Measurements from ENCODE around the gene AFF1. TPM values are rescaled to one million over a fixed set of nuclear protein-coding genes. Genes with fewer than 3 reads are reported as not detected.

The AFF1 gene
- total RNA-seq, 4 donors from 2014 or later, result 89.4 to 138 (median 103) TPM

DNA sequence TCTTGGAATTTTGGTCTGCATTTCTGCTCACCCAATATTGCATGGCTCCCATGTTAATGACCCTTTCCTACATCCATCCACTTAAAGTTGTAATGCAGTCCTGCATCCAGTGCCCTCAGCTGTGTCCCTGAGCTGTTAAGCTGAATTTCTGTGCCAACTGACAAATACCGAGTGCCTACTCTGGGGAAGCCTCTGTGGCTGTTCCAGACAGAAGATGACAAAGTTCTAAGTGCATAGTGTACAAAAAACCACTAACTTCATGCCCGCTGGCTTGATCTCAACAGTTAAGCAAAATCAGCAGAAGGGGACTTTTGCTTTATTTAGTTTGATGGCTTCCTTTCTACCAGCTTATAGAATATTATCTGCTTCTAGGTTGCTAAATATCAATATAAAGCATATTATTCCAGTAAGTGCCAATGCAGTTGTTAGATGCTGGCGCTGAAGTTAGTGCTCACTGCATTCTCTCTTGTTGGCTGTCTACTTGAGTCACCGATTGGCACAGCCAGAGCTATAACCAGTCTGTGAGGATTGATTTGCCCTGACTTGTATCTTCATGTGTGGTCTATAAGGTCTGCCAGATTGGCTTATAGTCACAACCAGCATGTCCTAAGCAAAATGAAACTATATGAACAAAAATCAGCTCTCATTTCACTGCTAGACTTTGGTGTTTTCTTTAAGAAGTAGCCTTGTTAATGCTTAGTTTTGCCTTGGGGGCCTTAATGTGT is 186.7 kb downstream of the AFF1 start:
- peak; percentile 50 for ATAC-seq (ENCODE audit: low FRiP score)
- DNase-seq (ENCODE audit: low spot score), result no peak
- TF ChIP-seq, protein P1, sequence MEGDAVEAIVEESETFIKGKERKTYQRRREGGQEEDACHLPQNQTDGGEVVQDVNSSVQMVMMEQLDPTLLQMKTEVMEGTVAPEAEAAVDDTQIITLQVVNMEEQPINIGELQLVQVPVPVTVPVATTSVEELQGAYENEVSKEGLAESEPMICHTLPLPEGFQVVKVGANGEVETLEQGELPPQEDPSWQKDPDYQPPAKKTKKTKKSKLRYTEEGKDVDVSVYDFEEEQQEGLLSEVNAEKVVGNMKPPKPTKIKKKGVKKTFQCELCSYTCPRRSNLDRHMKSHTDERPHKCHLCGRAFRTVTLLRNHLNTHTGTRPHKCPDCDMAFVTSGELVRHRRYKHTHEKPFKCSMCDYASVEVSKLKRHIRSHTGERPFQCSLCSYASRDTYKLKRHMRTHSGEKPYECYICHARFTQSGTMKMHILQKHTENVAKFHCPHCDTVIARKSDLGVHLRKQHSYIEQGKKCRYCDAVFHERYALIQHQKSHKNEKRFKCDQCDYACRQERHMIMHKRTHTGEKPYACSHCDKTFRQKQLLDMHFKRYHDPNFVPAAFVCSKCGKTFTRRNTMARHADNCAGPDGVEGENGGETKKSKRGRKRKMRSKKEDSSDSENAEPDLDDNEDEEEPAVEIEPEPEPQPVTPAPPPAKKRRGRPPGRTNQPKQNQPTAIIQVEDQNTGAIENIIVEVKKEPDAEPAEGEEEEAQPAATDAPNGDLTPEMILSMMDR (IDR thresholded peaks at IDR 0.05), result no peak

DNA sequence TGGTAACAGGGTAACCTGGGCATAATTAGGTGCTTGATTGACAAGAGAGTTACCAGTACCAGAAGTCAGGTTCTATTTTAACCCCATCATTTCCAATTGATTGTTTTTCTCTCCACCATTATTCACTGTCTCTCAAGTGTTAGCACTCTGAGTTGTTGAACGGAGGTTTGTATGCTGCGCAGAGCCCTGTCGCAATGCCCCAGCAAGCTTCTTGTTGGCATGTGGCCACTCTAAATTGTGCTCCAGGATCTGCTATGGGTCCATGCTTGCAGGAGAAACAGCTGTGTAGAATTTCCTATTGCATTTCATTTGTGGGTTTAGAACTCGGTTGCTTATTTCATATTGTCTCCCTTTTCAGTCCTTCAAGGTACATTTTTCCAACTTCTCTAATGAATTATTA is 187.4 kb downstream of the AFF1 start:
- no peak for DNase-seq (ENCODE audit: low spot score)
- TF ChIP-seq, protein P1 (IDR thresholded peaks at IDR 0.05), result no peak
- no peak for ATAC-seq (ENCODE audit: low FRiP score)

DNA sequence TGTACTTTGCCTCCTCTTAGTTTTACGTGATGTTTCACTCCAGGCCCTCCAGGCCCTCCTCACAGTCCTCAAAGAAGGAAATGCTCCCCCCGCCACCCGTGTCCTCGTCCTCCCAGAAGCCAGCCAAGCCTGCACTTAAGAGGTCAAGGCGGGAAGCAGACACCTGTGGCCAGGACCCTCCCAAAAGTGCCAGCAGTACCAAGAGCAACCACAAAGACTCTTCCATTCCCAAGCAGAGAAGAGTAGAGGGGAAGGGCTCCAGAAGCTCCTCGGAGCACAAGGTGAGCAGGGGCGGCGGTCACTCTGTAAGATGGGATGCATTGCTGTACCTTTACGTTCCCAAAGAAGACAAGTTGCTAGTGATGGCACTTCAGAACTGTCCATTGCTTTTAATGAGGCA is 191.2 kb downstream of the AFF1 start:
- DNase-seq (ENCODE audit: low spot score) (no peak), ATAC-seq (ENCODE audit: low FRiP score) (no peak)
- TF ChIP-seq, protein P1 (IDR thresholded peaks at IDR 0.05), result no peak

DNA sequence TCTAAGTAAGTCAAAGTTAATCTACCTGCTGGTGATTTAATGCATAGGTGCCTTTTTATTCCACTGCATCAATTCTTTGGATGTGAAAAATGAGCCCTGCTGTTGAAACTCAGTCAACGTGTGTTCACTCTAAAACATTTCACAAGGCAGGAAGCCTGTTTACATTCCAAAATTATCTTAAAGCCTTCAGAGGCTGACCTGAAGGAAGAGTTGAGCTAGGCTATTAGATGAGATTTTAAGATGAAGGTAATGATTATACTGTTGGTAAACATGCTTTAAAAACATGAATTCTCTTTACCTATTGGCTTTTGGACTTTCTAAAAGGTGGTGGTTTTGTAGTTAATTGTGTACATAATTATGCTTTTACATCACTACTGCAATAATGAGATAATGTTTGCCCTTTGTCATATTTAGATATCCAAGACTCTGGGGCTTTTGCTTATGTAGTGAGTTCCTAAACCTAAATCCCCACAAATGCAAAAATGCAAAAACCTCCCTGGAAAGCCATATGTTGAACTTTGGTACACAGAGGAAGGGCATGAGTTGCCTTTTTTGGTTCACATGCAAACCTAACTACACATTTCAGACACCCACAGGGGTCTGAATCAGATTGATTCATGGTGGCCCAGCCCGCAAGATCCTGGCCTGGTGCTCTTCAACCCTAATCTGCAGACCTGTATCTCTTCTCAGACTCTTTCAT is 193.3 kb downstream of the AFF1 start:
- no peak for ATAC-seq (ENCODE audit: low FRiP score)
- DNase-seq (ENCODE audit: low spot score), result no peak
- TF ChIP-seq, protein P1 (IDR thresholded peaks at IDR 0.05), result no peak

DNA sequence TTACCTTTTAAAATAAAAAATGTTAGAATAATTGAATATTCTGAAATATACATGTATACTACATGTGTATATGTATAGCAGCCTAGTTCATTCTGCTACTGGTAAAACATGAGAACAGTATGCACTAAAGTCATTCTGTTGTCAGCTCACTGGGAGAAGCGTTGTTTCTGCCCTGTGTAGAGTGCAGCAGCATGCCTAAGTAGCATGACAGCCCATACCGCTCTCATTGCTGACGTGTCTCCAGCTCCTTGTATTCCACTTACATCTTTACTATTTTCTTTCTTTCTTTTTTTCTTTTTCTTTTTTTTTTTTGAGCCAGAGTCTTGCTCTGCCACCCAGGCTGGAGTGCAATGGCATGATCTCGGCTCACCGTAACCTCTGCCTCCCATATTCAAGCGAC is 194.9 kb downstream of the AFF1 start:
- no peak for DNase-seq (ENCODE audit: low spot score)
- TF ChIP-seq, protein P1 (IDR thresholded peaks at IDR 0.05), result no peak
- ATAC-seq (ENCODE audit: low FRiP score), result no peak

DNA sequence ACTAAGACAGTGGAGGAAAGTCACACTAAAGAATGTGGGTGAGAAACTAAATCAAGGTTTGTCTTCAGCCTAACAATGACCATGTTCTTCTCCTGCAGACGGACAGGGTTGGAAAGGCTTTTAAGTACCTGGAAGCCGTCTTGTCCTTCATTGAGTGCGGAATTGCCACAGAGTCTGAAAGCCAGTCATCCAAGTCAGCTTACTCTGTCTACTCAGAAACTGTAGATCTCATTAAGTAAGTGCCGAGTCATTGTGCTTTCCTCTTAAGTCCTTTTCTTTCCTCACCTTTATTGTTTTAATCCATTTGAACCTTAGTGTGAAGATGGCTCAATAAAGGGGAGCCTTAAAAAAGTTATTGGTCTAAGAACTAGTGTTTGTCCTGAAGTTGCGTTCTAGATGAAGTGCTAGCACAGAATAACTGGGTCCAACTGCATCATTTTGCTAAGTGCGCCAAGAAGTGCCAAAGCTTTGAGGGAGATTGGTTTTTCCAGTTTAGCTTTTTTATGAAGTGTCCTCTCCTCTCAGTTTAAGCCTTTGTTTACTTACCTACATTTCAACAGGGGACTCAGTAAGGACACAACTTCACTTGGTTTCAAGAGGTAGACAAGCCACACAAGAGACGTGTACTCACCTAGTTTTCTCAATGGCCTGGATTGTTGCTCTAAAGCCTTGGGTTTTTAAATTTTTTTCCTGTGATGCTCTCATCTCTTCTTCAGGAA is 196.3 kb downstream of the AFF1 start:
- TF ChIP-seq, protein P1 (IDR thresholded peaks at IDR 0.05), result no peak
- DNase-seq (ENCODE audit: low spot score), result no peak
- no peak for ATAC-seq (ENCODE audit: low FRiP score)
